HG03045 (cell line): Measurements from ENCODE around the gene MORF4L1.
"Not testable (repeated sequence)": the region's sequence is repeated elsewhere in the genome, so short reads cannot be mapped to it uniquely, and the experiment has no call there.

Experiments used
- ATAC-seq: cut with Tn5 transposase; IDR thresholded peaks from one replicate; pipeline ENCODE4 v1.9.1; 2021; ENCODE audit warnings: mild to moderate bottlenecking, moderate library complexity; ENCODE audit not compliant: unreplicated experiment

The MORF4L1 gene

DNA sequence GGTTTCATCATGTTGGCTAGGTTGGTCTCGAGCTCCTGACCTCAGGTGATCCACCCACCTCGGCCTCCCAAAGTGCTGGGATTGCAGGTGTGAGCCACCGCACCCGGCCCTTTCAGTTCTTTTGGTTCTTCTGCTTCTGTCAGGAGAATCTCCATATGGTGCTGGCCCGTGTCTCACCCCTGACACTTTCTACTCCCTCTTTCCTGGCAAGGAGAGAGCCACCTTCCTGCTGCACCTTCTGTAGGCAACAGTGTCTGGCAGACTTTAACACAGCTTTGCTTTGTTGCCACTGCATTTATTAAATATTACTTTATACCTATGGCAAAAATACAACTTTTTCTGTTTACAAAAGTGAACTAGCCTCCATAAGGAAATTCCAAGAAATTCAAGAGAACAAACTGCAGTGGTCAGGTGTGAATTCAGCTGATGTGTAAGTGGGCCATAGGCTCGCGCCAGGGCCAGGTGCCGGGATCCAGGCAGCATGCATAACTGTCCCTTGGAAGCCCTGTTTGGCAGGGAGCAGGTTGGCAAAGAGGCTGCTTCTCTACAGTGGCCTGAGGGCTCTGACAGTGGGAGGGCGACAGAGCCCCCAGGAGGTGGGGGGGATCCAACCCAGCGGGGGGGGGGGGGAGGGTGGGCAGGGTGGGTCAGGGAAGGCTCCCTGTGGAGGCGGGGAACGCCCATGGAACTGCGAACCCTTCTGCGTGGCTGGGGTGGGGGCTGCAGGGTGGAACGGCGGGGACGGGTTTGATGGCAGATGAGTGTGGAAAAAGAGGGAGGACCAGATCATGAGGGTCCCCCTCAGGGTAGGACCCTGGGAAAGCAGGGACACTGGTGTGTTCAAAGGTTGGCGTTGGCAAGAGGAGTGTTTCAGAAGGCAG lies 51.0 kb downstream of the MORF4L1 start:
- ATAC-seq, result no peak

- no peak for ATAC-seq
Observed at GRCh38 chr15:78925076-78925624, 52.5 kb downstream of the MORF4L1 start.

GRCh38 chr15:78925956-78926743 lies 53.5 kb downstream of the MORF4L1 start:
- no peak for ATAC-seq

GRCh38 chr15:78927077-78927790 lies 54.5 kb downstream of the MORF4L1 start:
- ATAC-seq, result no peak

DNA sequence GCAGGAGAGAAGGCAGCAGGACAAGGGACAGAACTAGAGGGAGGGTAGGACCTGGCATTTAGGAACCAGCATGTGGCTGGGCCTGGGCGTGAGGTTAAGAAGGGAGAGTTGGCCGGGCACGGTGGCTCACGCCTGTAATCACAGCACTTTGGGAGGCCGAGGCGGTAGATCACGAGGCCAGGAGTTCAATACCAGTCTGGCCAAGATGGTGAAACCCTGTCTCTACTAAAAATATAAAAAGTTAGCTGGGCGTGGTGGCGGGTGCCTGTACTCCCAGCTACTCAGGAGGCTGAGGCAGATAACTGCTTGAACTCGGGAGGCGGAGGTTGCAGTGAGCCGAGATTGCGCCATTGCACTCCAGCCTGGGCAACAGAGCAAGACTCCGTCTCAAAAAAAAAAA lies 55.5 kb downstream of the MORF4L1 start:
- ATAC-seq, result not testable (repeated sequence)

DNA sequence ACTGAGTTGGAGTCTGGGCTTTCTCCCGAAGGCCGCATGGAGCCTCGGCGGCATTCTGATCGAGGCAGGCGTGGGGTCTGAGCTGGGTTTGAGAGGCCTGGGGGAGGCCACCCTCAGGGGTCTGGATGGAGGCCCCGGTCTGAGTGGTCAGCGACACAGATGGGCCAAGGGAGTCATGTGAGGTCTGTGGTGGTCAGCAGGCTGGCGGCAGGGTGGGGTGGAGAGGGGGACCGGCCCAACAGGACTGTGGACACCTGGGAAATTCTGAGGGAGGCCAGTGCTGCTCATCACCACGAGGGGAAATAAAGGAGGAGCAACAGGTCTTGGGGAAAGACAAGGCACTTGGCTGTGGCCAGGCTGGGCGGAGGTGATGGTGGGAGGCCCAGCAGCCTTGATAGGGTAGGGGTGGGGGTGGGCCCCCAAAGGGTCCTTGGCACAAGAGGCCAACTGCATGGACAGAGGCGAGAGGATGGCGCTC lies 56.0 kb downstream of the MORF4L1 start:
- no peak for ATAC-seq

DNA sequence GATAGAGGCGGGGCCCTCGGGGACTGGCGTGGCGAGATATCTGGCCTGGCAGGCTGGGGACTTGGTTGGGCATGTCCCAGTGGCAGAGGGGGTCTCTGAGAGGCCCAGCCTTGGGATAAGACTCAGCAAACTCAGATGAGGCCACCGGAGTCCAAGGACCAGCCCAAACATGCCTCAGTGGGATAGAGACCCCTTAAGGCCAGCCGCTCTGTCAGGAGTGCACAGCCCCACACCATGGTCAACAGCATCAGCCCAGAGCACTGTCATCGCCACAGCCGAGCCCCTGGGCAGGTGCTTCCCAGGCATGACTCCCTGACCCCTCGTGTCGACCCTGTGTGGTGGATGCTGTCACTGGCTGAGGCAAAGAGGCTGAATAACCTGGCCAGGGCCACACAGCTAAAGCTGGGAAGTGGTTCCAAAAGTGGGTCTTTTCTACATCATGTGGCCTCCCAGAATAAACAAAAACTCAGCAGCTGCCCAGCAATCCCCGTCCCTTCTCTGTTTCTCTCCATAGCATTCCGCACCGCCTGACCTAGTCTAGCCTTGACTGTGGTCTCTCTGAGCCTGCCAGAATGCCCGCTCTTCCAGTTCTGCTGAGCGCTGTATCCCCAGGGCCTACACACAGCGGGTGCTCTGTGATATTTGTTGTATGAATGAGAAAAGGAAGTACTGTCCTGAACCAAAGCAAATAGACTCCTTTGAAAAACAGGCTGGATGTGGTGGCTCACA lies 57.0 kb downstream of the MORF4L1 start:
- no peak for ATAC-seq

DNA sequence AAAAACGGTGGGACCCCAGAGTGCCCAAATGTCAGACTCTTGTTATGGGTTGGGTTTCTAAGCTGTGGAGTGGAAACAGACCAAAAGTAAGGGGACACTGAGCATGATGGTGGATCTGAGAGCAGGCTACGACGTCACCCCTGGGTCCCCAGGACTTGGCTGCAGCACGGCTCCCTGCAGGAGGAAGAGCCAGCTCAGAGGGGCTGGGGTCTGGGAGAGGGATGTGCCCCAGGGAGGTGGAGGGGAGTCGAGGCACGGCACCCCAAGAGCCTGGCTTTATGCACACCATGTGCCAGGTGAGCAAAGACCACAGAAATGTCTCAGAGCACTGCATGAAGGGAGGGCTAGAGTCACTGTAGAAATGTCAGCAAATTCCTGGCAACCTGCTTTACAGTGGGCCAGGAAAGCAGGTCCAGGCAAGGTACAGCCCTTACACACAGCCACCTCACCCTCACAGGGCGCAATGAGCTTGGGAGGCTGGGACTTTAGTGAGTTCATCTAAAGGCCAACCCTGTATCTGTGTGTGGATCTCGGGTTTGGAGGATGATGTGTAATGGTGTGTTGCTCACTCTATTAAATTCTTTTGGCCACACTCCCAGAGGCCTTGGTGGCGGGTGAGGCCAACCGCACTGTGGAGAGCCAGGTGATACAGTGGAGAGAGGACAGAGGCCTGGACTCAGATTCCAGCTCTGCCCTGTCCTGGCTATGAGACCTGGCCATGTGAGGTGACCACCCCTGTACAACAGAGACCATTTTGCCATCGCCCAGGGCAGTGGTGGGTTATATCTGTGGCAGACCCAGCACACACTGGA lies 58.1 kb downstream of the MORF4L1 start:
- ATAC-seq, result no peak

- ATAC-seq, result no peak
Observed at GRCh38 chr15:78931439-78932257, 59.0 kb downstream of the MORF4L1 start.

DNA sequence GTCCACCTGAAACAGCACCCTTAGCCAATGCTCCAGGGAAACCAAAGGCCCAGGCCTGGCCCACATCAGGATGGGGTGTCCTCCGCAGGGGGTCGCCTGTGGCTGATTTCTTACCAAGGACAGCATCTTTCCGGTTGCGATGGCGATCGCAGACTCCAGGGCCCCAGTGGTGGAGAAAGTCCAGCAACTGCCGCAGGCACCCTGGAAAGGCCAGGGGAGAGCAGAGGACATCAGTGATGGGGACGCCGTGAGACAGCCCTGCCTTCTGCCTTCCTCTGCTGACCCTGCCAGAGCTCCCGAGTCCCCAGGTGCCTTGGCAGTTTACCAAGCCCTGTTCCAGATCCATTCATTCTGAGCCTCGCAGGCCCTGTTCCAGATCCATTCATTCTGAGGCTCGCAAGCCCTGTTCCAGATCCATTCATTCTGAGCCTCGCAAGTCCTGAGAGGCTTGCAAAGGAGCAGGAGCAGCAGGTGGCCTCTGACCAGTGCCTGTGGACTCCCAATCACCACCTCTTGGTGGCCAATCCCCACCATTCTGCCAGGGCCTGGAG lies 59.6 kb downstream of the MORF4L1 start:
- no peak for ATAC-seq

DNA sequence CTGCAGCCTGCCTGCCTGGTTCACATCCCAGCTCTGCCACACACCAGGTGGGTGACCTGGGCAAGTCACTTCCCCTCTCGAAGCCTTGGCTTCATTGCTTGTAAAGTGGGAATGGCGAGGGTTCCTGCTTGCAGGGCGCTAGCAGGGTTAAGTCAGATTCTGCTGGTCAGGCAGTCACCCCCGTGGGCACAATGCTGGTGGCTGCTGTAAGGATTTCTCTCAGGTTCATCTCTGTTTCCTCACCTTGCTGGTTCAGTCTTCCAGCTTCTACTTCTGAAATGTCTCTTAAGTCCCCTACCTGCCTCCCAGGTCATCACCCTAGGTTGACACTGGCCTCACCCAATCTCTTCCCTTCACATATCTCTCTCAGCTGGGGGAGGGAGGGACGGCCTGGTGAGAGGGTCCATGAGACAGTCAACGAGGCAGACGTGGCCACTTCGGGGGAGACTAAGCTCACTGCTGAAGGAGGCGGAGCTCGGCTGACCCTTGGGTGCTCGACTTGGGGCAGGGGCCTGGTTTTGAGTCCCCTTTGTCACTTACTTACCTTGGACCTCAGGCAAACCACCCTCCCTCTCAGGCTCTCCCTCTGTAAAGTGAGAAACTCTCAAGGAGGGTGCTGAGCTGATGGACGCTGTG lies 60.6 kb downstream of the MORF4L1 start:
- no peak for ATAC-seq

DNA sequence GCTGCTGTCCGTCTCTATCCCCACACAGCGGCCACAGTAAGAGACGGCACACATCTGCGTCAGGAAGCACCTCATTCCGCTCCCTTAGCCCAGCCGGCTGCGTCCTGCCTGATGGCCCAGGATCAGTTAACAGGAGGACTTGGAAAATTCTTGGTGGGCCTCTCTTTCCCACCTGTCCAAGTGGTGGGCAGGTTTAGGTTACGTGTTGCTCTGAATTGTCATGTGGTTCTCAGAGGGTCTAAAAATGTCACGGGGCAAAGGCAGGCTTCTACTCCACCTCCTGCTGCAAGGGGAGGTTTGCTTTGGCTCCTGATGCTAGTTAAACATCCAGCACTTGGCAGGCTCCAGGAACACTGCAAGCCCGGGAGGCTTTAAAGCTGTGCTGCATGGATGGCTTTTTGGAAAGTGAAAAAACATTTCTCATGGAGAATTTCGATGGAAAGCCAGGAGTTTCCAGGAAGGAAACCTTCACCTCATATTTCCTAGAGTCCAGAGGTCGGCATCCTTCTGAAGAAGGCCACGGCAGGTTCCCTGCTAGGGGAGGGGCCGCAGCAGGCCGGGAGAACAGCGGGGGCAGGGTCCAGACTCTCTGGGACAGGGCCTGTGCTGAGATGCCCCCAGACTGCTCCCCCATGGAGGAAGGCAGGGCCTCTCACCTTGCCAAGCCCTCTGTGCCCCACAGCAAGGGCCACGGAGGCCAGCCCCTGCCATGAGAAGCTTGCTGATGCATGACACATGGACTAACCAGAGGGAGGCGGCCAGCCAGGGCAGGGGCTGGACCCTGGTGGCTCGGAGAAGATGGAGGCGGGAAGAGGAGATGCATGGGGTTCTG lies 61.3 kb downstream of the MORF4L1 start:
- no peak for ATAC-seq

GRCh38 chr15:78934655-78935023 lies 61.9 kb downstream of the MORF4L1 start:
- no peak for ATAC-seq

DNA sequence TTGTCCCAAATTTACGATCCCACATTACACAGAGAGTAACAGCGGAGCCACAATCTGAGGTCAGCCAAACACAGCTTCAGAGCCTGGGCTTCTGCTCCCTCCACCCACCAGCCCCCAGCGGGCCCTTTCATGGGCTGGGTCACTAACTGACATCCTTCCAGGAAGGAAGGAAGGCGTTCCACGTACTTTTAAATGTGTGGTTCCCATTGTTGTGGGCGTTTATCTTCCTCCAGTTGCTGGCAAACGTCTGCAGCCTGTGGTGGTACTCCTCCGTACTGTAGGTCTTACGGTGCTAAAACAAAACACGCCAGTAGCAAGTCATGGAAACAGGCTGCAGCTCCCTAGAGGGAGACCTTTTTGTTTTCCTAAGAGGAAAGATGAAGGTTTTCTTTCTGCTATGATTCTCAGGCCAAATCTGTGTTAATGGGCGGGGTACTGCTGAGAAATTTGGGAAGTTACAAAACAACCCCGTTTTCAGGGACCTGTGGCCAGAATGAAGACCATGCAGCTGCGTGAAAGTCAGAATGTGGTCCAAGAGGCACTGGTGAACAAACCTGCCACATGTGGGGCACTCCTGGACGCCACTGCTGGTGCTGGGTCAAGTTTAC lies 64.5 kb downstream of the MORF4L1 start:
- no peak for ATAC-seq

DNA sequence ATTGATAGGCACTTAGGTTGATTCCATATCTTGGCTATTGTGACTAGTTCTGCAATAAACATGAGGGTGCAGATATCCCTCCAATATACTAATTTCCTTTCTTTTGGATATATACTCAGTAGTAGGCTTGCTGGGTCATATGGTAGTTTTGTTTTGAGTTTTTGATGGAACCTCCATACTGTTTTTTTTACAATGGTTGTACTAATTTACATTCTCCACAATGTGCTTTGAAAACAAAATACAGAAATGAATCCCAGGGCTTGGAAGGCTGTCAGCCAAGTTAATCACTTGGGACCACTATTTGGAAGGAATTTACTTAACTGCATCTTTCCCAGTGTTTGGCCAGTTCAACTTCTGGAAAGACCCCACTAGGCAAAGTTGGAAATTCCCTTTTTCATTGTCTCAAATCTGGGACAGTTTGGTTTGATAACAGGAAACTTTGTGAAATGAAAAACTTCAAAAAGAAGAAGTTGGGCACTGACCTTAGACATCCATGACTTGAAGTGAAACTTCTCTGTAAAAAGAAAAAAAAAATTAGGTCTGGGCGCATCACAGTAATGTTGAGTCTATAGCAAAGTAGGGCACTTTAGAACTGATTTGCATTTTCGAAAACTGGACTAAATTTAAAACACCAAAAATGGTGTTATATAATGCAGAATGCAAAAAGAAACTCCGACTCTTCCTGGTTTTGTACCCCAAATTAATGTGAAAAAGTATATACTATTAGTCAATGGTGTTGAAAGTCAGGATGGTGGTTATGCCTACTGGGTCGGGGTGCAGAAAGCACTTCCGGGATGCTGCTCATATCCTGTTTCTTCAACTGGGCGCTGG lies 66.2 kb downstream of the MORF4L1 start:
- ATAC-seq, result peak; percentile 54

- no peak for ATAC-seq
Observed at GRCh38 chr15:78942741-78943140, 70.1 kb downstream of the MORF4L1 start.
